ENCODE results near the gene ABCA7.

GRCh38 chr19:1063909-1064660, 24.2 kb downstream of the ABCA7 start:
- TF ChIP-seq POLR2A (IDR thresholded peaks at IDR 0.05) = no peak
- TF ChIP-seq CTCF (IDR thresholded peaks at IDR 0.05) = no peak
